Stimulated activated naive B cell treated with anti-CD40 and anti-IgM and Interleukin-4, amounts not matched to agents 10 μg/mL and 1 μg/mL and 100 μg/mL, for 72 hours (primary cell): ENCODE data around the gene CACNA1D.

ENCODE experiments used
- ATAC-seq, 2 donors: fragments of 150-1000 bp; cut with Tn5 transposase; replicated peaks; 2 replicates each; pipeline ENCODE4 v1.10.0; 2021; ENCODE audit warnings: moderate library complexity in 1 of 2
- DNase-seq: peaks from one replicate; pipeline ENCODE4 v3.0.0; 2021
- H3K27ac Mint-ChIP-seq: one replicate; pipeline ENCODE4 v1.8.0; 2022; ENCODE audit warnings: mild to moderate bottlenecking, mixed read lengths
- H3K27me3 Mint-ChIP-seq, 2 donors: one replicate each; pipeline ENCODE4 v1.8.0; 2022; ENCODE audit warnings: mixed read lengths in 2 of 2
- H3K36me3 Mint-ChIP-seq, 2 donors: one replicate each; pipeline ENCODE4 v1.8.0; 2022; ENCODE audit warnings: mixed read lengths in 2 of 2, mild to moderate bottlenecking in 1 of 2
- H3K4me1 Mint-ChIP-seq, 2 donors: one replicate each; pipeline ENCODE4 v1.8.0; 2022; ENCODE audit warnings: mixed read lengths in 2 of 2, mild to moderate bottlenecking in 1 of 2
- H3K4me3 Mint-ChIP-seq, 2 donors: one replicate each; pipeline ENCODE4 v1.8.0; 2022; ENCODE audit warnings: mild to moderate bottlenecking in 2 of 2, mixed read lengths in 2 of 2, moderate library complexity in 1 of 2
- H3K9me3 Mint-ChIP-seq, 2 donors: one replicate each; pipeline ENCODE4 v1.8.0; 2022; ENCODE audit warnings: mixed read lengths in 2 of 2, mild to moderate bottlenecking in 1 of 2

CACNA1D gene

DNA sequence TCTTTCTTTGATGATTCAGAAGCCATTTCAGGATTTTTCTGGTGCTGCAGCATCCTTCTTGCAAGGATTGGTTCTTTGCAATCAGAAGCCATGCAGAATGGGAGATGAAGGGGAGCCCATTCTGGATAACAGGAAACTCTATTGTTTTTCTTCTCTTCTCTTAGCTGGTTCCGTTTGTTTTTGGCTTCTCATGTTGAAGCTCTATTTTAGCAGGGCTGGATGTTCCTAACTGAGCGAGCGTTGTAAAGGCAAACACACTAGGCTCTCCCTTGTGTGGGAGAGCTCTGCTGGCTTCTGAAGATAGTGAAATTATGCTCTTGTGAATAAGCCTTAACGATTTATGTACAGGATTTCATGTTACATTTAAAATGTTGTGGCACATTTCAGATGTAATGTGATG is 8.3 kb downstream of the CACNA1D start:
- H3K9me3 Mint-ChIP-seq: no peaks in the 10 kb centered on the region
- H3K36me3 Mint-ChIP-seq: no peaks in the 10 kb centered on the region
- H3K4me1 Mint-ChIP-seq: no peaks in the 10 kb centered on the region
- H3K27me3 Mint-ChIP-seq: peaks cover 21 to 58% of the 10 kb centered on the region in 2 donors
- no peak overlapping the region for H3K4me3 Mint-ChIP-seq
- no peak for DNase-seq
- no peak overlapping the region for H3K27ac Mint-ChIP-seq
- no peak for ATAC-seq

DNA sequence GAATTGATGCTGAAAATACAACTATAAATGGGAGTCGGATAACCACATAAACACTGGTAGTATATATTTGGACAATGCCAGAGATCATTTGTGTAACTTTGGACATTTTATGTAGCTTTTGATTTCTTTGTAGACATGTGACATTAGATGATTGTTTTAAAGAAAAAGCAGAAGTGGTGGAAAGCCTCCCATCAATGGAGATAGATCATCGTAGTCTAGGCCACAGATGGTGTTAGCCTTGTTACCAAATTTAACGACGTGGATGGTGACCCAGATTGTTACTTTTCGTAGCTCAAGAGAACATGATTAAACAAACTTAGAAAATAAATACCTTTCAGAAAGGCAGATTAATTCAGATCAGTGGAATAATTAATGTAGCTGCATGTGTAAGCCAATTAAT is 8.8 kb downstream of the CACNA1D start:
- H3K4me3 Mint-ChIP-seq: no peak overlapping the region

DNA sequence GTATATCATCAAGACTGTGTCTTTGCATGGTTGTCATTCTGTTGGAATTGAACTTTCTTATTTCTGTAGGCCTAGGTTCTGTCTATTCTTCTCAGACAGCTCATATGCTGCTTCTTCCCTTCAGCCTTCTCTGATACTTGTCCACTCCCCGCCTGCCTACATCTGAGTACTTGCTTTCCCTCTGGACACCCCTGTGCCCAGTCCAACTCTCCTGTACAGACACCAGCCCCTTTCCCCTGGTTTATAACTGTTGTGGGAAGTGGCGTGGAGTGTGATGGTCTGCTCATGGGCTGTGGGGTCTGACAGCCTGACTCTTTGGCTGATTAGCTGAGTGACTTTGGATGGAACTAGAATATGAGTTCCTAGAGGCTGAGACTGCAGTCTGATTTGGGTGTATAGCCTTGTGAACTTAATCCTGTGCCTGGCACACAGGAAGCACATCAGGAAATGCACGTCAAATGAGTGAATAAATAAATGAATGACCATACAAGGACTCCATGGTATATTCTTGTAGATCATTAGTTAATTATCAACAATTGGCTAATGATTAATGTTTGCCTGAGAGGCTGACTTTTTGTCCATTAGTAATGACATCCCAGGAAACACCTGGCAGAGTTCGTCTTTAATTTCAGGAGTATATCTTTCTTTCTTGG is 11.8 kb downstream of the CACNA1D start:
- ATAC-seq (no peak), DNase-seq (no peak)
- Mint-ChIP-seq H3K9me3 (no peaks in the 10 kb centered on the region), H3K27me3 (peaks cover 26 to 64% of the 10 kb centered on the region in 2 donors), H3K4me1 (peaks cover 0 to 2% of the 10 kb centered on the region in 2 donors), H3K4me3 (no peak overlapping the region), H3K36me3 (no peaks in the 10 kb centered on the region), H3K27ac (no peak overlapping the region)

More for the DNA sequence above, 8.8 kb downstream of the CACNA1D start:
- H3K9me3 Mint-ChIP-seq: no peaks in the 10 kb centered on the region
- no peak for ATAC-seq
- H3K36me3 Mint-ChIP-seq: no peaks in the 10 kb centered on the region
- no peak for DNase-seq
- no peak overlapping the region for H3K27ac Mint-ChIP-seq
- no peaks in the 10 kb centered on the region for H3K4me1 Mint-ChIP-seq
- peaks cover 21 to 55% of the 10 kb centered on the region in 2 donors for H3K27me3 Mint-ChIP-seq

DNA sequence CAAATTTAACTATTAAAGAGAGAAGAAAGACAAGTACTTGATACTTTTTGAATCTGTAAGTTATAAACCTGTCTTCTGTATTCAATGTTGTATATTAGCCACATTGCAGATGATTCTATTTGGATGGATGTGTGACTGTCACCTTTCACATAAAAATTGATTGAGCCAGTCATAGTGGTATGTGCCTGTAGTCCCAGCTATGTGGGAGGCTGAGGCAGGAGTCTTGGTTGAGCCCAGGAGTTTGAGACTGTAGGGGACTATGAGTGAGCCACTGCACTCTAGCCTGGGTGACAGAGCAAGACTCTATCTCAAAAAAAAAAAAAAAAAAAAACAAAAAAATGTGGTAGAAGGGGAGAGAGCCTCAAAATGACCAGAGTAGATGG is 12.3 kb downstream of the CACNA1D start:
- no peaks in the 10 kb centered on the region for H3K9me3 Mint-ChIP-seq
- no peak overlapping the region for H3K4me3 Mint-ChIP-seq
- ATAC-seq: no peak
- no peaks in the 10 kb centered on the region for H3K36me3 Mint-ChIP-seq
- DNase-seq: no peak
- H3K27ac Mint-ChIP-seq: no peak overlapping the region
- H3K27me3 Mint-ChIP-seq: peaks cover 26 to 59% of the 10 kb centered on the region in 2 donors
- H3K4me1 Mint-ChIP-seq: peaks cover 0 to 2% of the 10 kb centered on the region in 2 donors

DNA sequence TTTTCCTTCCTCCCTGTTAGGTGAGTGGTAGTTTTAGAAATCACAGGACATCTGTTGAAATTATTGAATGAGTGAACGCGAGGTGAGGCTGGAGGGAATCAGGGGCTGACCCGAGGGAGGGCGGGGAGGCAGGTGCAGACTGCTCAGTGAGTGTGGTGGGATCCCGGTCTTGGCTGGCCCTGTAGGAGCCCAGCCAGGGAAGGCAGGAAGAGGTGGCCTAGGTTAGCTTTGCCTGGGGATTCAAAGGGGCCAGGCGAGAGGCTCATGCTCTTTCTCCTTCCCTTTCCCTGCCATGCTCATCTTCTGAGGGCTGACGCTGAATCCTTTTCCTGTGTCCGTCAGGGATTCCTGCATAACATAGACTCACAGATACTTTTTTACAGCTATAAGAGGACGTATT is 15.1 kb downstream of the CACNA1D start:
- no peaks in the 10 kb centered on the region for H3K9me3 Mint-ChIP-seq
- H3K27ac Mint-ChIP-seq: no peak overlapping the region
- no peak for ATAC-seq
- H3K27me3 Mint-ChIP-seq: peaks cover 26 to 63% of the 10 kb centered on the region in 2 donors
- H3K4me3 Mint-ChIP-seq: no peak overlapping the region
- H3K36me3 Mint-ChIP-seq: no peaks in the 10 kb centered on the region
- no peak for DNase-seq
- peaks cover 0 to 2% of the 10 kb centered on the region in 2 donors for H3K4me1 Mint-ChIP-seq

DNA sequence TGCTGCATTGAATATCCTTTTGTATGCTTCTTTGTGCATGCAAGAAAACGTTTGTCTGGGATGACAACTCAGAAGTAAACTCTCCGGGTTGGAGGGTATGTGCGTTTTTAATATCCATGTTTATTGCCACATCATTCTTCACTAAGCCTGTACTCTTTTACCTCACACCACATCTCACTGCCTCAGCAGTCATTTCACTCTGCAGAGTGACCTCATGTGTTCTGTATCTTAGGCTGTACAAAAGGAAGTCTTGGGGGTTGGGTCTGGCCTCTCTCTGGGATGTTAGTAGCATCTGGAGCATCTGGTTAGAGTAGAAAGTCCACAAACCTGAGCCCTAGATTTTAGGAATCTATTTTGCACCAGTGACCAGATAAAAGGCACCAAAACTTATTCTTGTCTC is 16.1 kb downstream of the CACNA1D start:
- H3K9me3 Mint-ChIP-seq: no peaks in the 10 kb centered on the region
- no peak overlapping the region for H3K27ac Mint-ChIP-seq
- H3K27me3 Mint-ChIP-seq: peaks cover 26 to 59% of the 10 kb centered on the region in 2 donors
- H3K4me1 Mint-ChIP-seq: peaks cover 0 to 2% of the 10 kb centered on the region in 2 donors
- DNase-seq (no peak), ATAC-seq (no peak)
- H3K36me3 Mint-ChIP-seq: no peaks in the 10 kb centered on the region
- H3K4me3 Mint-ChIP-seq: no peak overlapping the region

DNA sequence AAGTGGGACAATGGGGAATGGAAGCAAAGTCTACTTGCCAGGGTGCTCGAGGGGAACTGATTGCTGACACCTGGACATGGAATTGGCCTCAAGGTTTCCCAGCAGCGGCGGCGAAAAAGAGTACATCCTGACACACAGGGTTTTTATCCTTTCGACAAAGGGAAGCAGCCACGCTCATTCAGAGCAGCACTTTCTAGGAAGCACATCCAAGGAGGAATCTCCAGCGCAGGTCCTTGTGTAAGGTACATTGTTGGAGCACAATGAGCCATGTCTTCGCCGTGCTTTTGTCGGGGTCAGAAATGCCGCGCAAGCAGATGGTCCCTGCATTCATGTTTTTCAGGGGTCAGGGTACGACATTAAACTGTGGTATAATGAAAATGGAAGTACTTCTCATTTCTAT is 16.8 kb downstream of the CACNA1D start:
- Mint-ChIP-seq H3K4me1 (peaks cover 0 to 2% of the 10 kb centered on the region in 2 donors), H3K27me3 (peaks cover 26 to 52% of the 10 kb centered on the region in 2 donors), H3K4me3 (no peak overlapping the region), H3K27ac (no peak overlapping the region), H3K36me3 (no peaks in the 10 kb centered on the region), H3K9me3 (no peaks in the 10 kb centered on the region)
- ATAC-seq: no peak
- no peak for DNase-seq

DNA sequence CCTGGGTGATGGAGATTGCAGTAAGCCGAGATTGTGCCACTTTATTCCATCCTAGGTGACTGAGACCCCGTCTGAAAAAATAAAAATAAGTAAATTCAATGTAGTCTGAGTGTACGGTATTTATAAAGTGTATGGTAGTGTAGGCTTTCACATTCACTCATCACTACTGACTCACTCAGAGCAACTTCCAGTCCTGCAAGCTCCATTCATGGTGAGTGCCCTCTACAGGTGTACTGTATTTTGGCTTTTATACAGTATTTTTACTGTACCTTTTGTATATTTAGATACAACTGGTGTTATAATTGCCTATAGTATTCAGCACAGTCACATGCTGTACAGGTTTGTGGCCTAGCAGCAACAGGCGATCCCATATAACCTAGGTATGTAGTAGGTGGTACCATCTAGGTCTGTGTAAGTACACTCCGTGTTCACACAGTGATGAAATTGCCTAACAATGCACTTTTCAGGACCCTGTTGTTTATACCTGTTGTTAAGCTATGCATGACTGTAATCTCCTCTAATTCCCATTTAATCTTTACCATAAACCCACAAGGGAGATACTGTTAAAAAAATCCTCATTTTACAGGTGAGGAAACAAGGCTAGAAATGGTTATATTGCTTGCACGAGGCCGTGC is 19.3 kb downstream of the CACNA1D start:
- Mint-ChIP-seq H3K4me3 (no peak overlapping the region), H3K36me3 (no peaks in the 10 kb centered on the region), H3K27me3 (peaks cover 20 to 34% of the 10 kb centered on the region in 2 donors), H3K27ac (no peak overlapping the region), H3K4me1 (peaks cover 0 to 2% of the 10 kb centered on the region in 2 donors), H3K9me3 (no peaks in the 10 kb centered on the region)
- no peak for DNase-seq
- ATAC-seq: peak; percentile 78 to 89

DNA sequence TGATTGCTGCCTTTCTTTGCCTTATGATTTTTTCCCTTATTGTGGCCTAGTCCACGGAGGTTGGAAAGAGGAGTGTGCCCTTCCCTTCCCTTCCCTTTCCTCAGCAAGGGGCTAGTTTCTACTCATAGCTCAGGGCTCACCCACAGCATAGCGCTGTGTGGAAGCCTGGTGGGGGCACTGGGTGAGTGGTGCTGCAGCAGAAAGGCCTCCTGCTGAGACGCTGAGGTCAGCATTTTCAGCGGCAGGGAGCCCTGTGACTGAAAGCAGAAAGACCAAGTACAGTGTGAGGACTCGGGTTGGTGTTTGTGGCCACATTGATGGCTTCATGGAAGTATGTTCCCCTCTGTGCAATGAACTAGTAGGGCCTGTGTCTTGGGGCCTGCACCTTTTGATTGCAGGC is 21.9 kb downstream of the CACNA1D start:
- no peaks in the 10 kb centered on the region for H3K9me3 Mint-ChIP-seq
- ATAC-seq (no peak), DNase-seq (no peak)
- no peaks in the 10 kb centered on the region for H3K4me1 Mint-ChIP-seq
- no peak overlapping the region for H3K27ac Mint-ChIP-seq
- no peaks in the 10 kb centered on the region for H3K36me3 Mint-ChIP-seq
- peaks cover 11 to 14% of the 10 kb centered on the region in 2 donors for H3K27me3 Mint-ChIP-seq
- H3K4me3 Mint-ChIP-seq: no peak overlapping the region

DNA sequence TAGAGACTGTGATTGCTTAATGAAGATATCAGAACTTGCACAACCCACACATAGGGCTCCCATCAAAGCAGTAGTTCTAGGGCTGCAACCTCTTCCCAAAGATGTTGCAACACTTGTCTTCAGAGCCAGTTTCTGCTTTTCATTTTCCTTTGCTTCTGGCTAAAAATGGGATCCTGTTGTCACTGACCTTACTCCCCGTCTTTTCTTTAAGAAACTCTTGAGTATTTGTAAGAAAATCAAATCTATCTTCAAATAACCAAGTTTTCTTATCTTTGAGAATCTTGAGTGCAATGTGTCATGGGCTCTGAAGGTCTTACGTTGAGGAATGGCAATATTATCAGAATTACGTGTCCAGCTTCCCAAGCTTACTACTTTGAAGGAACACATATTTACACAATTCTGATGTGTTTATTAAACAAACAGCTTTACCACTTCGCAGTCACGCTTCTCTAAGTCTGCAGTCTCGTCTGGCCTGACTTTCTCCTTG is 24.1 kb downstream of the CACNA1D start:
- H3K36me3 Mint-ChIP-seq: no peaks in the 10 kb centered on the region
- no peak overlapping the region for H3K4me3 Mint-ChIP-seq
- no peaks in the 10 kb centered on the region for H3K9me3 Mint-ChIP-seq
- peaks cover 9 to 16% of the 10 kb centered on the region in 2 donors for H3K27me3 Mint-ChIP-seq
- H3K4me1 Mint-ChIP-seq: no peaks in the 10 kb centered on the region
- ATAC-seq (no peak), DNase-seq (no peak)
- no peak overlapping the region for H3K27ac Mint-ChIP-seq

DNA sequence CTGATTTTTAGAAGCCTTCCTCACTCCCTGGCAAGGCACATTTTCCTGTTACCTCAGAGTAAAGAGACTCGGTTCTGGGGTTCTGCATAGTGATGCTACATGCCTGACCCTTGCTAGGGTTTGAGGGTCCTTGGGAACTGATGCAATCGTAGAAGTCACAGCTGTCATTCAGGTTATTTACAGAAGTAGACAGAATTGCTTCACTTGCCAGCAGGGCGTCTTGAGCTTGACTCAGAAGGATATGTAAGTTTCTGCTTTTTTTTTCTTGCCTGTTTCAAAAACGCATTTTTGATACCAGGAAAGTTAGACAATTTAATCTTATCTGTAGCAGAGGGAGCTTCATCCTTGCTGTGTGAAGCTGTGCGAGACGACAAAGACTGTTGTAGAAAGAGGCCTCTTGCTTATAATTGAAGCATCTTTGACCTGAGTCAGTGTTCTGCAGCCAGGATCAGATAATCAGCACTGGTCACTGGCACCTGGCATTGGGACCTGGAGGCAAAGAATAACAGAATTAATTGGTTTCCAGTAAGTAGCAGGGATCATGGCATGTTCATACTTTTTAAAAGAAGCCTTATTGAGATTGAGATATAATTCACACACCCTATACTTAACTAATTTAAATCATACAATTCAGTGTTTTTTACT is 24.8 kb downstream of the CACNA1D start:
- H3K4me3 Mint-ChIP-seq: no peak overlapping the region
- DNase-seq: no peak

DNA sequence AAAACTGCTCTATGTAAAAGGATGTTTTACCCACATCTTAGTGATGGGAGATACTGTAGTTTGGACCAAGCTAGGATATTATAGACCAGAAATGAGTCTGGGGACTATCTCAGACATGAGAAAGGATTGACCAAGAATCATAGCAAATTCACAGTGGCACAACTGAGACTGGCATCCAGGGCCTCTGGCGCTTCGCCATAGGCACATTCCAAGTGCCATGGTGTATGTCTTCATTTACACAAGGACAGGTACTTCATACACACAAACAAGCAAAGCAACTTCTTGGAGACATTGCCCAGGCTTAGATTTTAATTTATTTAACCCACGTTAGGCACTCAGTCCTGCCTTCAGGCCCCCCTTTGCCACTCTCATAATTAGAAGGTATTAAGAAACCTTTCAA is 28.9 kb downstream of the CACNA1D start:
- H3K4me1 Mint-ChIP-seq: no peaks in the 10 kb centered on the region
- H3K27ac Mint-ChIP-seq: no peak overlapping the region
- no peaks in the 10 kb centered on the region for H3K36me3 Mint-ChIP-seq
- peaks cover 12 to 20% of the 10 kb centered on the region in 2 donors for H3K27me3 Mint-ChIP-seq
- H3K4me3 Mint-ChIP-seq: no peak overlapping the region
- DNase-seq: no peak
- ATAC-seq: no peak
- no peaks in the 10 kb centered on the region for H3K9me3 Mint-ChIP-seq

More for the DNA sequence above, 24.8 kb downstream of the CACNA1D start:
- no peaks in the 10 kb centered on the region for H3K36me3 Mint-ChIP-seq
- H3K27ac Mint-ChIP-seq: no peak overlapping the region
- peaks cover 9 to 16% of the 10 kb centered on the region in 2 donors for H3K27me3 Mint-ChIP-seq
- no peaks in the 10 kb centered on the region for H3K4me1 Mint-ChIP-seq
- H3K9me3 Mint-ChIP-seq: no peaks in the 10 kb centered on the region
- ATAC-seq: no peak

DNA sequence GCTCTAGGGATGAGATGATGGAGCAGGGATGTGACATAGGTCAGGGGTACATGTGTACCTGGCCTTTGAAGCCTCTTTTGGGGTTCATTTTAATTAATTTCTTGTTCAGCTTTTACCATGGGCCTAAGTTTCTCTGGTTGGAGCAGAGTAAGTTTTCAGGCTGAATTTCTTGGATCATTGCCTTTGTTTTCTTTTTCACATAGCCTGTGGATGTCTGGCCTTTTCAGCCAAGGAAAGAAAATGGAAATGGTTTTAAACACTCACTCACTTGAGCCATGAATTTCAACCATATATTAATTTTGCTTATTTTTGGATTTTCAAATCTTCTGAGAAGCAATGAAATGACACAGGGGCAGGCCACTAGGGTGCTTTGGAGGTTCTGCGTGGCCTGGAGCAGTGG is 30.2 kb downstream of the CACNA1D start:
- H3K4me3 Mint-ChIP-seq: no peak overlapping the region
- no peaks in the 10 kb centered on the region for H3K4me1 Mint-ChIP-seq
- ATAC-seq (no peak), DNase-seq (no peak)
- H3K36me3 Mint-ChIP-seq: no peaks in the 10 kb centered on the region
- no peaks in the 10 kb centered on the region for H3K9me3 Mint-ChIP-seq
- peaks cover 12 to 27% of the 10 kb centered on the region in 2 donors for H3K27me3 Mint-ChIP-seq
- no peak overlapping the region for H3K27ac Mint-ChIP-seq

DNA sequence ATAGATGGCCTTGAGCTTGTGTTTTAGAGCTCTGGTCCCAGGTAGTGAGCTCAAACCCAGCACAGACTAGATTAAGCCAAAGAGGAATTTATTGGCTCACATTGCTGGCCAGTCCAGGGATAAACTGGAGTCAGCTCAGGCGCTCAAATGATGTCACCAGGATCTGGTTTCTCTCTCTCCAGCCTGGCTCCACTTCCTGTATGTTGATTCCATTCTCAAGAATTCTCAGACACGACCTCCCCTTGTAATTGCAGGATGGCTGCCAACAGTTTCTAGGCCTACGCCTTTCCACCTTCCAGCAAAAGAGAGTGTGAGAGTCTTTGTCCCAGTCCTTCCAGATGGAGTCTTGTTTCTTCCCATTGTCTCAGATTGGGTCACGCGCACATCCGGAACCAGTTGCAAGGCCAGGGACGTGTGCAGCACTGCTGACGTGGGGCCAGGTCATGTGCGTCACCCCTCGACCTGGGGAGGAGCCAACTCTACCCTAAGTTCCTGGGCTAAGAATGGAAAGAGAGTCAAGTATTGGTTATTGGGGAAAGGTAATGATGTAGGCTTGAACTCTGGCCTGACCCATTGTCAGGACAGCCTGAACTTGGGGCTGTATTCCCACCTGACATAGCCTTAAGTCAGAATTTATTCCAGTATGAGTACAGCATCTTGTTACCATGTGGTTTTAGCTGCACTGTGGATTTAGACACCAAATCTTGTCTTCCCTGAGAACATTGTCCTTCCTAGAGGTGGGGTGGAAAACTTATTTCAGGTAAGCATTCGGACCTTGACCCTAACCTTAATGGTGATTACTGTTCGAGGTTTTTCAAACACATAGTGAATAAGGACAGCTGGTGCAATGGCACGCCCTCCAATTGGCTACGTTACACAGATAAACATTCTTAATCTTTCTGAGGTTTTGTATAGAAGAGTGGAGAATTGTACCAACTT is 31.6 kb downstream of the CACNA1D start:
- no peak overlapping the region for H3K4me3 Mint-ChIP-seq
- H3K27me3 Mint-ChIP-seq: peaks cover 9 to 30% of the 10 kb centered on the region in 2 donors
- no peaks in the 10 kb centered on the region for H3K4me1 Mint-ChIP-seq
- no peak for DNase-seq
- ATAC-seq: no peak
- H3K9me3 Mint-ChIP-seq: no peaks in the 10 kb centered on the region
- no peak overlapping the region for H3K27ac Mint-ChIP-seq
- H3K36me3 Mint-ChIP-seq: no peaks in the 10 kb centered on the region
